HG02763 (cell line): Measurements from ENCODE around the gene PHACTR3.

Source experiments
- ATAC-seq: cut with Tn5 transposase; IDR thresholded peaks from one replicate; pipeline ENCODE4 v1.9.1; 2021; ENCODE audit warnings: mild to moderate bottlenecking, moderate library complexity; ENCODE audit not compliant: unreplicated experiment

PHACTR3 gene

GRCh38 chr20:59645271-59645670 lies 40.9 kb downstream of the PHACTR3 start:
- no peak for ATAC-seq

- no peak for ATAC-seq
Measured at GRCh38 chr20:59645761-59646171, 41.4 kb downstream of the PHACTR3 start.

DNA sequence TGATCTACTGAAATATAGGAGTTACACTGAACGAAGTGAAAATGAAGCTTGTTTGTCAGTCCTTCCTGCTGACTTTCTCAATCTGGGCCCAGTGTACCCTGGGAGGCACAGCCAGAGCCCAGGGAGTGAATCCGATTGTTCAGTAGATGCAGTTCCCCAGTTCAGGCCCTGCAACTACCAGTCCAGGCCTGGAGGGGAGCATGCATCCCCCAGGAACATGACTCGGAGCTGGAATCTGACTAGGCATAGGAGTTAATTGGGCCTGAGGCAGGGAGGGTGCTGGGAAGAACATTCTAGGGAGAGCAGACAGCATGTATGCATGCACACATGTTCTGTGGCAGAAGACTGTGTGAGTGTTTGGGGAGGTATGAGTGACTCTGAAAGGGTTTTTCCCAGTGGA lies 42.1 kb downstream of the PHACTR3 start:
- no peak for ATAC-seq

GRCh38 chr20:59647271-59647670 lies 42.9 kb downstream of the PHACTR3 start:
- no peak for ATAC-seq

- ATAC-seq: no peak
Measured at GRCh38 chr20:59648466-59649070, 44.2 kb downstream of the PHACTR3 start.

- no peak for ATAC-seq
Measured at GRCh38 chr20:59650418-59650817, 46.1 kb downstream of the PHACTR3 start.

DNA sequence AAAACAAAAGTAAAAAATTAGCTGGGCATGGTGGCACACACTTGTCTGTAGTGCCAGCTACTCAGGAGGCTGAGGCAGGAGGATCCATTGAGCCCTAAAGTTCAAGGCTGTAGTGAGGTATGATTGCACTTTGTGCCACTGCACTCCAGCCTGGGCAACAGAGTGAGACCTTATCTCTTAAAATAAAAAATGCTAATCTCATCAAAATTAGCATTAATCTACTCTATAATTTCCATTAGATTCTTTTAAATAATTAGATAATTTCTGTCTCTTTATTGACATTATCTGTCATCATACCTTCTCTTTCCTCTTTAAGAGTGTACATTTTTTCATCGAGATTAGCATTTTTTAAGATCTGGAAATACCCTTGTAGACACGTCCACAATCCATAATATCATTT lies 48.0 kb downstream of the PHACTR3 start:
- no peak for ATAC-seq

DNA sequence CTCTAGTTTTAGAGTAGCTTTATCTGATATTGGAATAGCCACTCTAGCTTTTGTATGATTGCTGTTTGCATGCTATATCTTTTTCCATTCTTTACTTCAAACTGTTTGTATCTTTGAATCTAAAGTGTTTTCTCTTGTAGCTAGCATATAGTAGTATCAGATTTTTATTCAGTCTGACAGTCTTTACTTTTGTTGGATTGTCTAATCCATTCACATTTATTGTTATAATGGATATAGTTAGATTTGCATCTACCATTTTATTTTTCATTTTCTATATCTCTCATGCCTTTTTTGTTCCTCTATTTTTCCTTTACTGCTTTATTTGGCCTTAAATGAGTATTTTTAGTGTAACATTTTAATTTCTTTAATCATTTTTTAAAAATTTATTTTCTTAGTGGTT lies 52.1 kb downstream of the PHACTR3 start:
- no peak for ATAC-seq

GRCh38 chr20:59657459-59658046 lies 53.2 kb downstream of the PHACTR3 start:
- ATAC-seq: no peak

DNA sequence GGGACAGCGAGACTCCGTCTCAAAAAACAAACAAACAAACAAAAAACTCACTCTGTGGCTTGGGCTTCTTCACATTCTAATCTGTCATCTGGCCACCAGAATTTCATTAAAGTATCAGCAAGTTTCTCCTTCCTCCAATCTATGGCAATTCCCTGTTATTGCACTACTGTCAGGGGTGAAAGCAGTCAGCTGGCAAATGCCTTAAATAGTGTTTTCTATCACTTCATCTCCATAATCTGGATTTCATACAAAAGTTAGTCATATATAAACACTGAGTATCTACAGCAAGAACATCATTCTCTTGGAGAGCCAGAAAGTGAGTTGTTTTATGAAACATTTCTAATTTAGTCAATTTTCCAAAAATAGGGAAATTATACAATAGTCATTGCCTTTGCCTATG lies 56.1 kb downstream of the PHACTR3 start:
- ATAC-seq: no peak

DNA sequence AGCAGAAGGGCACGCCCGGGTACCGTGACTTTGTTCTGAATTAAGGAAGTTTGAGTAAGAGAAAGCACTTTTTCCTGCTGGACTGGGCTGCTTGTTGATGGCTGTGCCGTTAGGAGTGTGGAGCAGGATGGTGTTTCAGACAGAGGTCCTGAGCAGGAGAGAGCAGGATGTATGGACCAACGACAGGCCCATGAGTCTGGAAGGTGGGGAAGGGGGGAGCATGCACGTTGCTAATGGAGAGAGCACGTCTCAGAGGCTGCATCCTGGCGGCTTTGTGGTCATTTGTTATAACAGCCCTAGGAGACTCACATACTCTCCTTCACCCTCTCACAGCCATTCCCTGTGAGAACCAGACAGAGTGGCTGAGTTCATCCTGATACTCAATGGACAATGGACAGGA lies 56.8 kb downstream of the PHACTR3 start:
- ATAC-seq: no peak

DNA sequence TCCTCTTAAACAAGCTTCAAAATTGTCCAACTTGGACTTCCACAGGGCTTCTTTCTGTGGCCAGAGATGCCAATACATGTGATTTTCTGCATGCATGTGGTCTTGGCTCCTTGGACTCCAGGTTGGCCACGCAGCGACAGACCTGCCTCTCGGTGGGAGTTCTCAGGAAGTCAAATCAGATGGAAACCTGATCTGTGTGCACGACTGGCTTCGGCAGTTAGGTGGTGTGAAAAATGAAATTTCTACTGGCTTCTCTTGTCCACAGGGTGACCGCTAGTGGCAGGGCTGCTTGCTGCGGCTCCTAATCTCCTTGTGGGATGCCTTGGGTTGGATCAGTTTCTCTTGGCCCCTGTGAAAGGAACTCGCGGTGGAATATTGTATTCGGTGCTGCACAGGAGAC lies 57.3 kb downstream of the PHACTR3 start:
- no peak for ATAC-seq

DNA sequence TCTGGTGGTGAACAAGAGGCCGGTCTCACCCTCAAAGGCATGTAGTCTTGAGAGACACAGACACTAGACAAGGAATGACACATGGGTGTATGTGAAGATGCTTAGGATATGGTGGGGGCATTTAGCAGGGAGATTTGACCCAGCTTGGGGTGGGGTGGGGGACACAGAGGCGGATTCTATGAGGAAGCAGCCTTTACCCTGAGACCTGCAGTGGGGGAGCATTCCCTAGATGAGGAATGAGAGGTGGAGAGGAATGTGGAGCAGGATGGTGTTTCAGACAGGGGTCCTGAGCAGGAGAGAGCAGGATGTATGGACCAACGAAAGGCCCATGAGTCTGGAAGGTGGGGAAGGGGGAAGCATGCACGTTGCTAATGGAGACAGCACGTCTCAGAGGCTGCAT lies 57.8 kb downstream of the PHACTR3 start:
- no peak for ATAC-seq

DNA sequence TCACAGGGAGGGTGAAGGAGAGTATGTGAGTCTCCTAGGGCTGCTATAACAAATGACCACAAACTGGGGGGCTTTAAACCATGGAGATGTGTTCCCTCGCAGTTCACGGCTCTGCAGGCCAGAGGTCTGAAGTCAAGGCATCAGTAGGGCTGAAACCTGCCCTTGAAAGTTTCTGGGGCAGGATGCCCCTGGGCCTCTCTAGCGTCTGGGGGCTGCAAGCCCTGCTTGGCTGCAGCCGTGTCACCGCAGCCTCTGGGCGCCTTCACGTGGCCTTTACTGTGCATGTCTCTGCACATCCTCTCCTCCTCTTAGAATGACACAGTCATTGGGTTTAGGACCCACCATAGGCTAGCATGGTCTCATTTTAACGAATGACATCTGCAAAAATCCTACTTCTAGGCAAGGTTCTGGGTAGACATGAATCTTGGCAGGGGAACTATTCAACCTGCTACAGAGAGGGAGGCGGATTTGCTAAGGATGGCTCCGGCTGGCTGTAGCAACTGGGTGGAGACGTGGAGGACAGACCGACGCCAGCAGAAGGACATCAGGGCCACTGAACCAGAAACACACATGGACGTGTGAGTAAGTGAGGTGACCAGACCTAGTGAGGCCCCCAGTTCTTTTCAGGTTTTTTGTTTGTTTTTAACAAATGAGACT lies 58.6 kb downstream of the PHACTR3 start:
- ATAC-seq: no peak

- ATAC-seq: no peak
Measured at GRCh38 chr20:59663513-59664060, 59.2 kb downstream of the PHACTR3 start.

DNA sequence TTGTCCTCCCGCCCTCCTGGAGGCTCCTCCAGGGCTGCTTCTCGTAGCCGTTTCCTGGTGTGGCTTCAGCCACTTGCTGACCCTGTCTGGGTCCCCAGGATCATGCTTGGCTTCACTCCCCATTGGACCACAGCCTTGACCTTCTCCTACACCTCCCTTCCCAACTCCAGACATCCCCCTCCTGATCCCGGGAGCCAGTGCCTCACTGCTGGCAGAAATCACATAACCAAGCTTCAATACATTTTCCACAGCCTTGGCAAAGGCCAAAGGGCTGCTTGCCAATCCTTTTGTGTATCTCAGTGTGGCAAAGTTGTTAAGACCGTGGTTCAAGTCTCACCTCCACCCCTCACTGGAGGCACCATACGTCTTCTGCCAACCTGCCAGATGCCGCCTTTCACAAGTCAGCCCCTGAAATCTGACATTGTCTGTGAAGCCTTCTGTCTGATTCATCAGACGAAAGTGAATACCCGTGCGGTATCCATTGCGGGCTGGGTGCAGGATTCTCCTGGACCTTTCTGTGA lies 60.1 kb downstream of the PHACTR3 start:
- no peak for ATAC-seq

DNA sequence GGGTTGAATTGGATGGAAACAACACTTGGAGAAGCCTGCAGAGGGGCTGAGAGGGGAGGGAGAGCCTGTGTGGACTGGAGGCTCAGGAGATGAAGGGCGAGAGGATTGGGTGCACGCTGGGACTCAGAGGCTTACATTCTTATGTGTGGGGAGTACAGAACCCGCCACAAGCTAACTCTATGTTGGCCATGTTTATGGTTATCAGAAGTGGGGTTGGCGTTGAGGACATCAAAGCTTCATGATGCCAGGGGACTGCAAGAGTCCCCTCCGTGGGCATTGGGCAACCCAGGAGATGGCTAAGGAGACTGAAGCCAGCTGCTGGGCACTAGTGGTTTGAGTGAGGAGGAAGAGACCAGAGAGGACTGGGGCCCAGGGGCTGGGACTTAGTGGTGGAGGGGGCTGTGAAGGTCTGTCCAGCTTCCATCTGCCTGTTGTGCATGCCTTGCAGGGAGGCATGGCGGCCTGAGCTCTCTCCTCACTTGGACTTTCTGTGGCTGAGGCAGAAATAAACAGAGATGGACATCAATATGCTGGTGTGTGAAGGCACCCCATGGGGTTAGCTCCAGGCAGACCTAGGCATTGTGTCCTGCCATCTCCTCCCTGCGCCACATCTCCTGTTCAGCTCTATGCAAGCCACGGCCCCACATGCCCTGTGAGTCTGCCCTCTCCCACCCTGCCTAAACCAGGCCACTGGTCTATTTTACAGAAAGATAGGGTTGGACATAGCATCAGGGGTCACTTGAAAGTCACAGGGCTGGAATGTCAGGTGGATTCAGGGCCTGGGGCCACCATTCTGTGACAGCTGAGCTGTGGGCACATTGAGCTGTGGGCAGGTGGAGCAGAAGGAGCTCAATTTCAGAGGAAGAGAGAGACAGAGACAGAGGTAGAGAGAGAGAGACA lies 61.6 kb downstream of the PHACTR3 start:
- ATAC-seq: no peak

GRCh38 chr20:59666586-59666985 lies 62.2 kb downstream of the PHACTR3 start:
- ATAC-seq: no peak

- ATAC-seq: no peak
Measured at GRCh38 chr20:59667131-59667530, 62.8 kb downstream of the PHACTR3 start.

DNA sequence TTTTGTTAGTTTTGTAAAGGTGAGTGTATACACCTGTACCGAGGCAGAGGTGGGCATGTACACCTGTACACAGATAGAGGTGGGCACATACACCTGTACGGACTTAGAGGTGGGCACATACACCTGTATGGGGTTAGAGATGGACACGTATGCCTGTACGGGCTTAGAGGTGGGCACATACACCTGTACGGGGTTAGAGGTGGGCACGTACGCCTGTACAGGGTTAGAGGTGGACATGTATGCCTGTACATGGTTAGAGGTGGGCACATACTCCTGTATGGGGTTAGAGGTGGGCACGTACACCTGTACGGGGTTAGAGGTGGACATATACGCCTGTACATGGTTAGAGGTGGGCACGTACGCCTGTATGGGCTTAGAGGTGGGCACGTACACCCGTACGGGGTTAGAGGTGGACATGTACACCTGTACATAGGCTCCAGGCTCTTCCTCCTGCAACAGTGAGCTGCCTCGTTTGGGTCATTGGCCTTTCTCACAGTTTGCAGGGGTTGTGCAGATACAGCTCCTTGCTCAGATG lies 63.7 kb downstream of the PHACTR3 start:
- ATAC-seq: no peak
